ENCODE results near the gene BRSK2. TPM values are rescaled to one million over a fixed set of nuclear protein-coding genes. Genes with fewer than 3 reads are reported as not detected.

Gene BRSK2
- total RNA-seq, 3 donors from 2014 or later (not counting 1 experiment from before 2014, with no cell fraction given) = 0.11 to 0.14 TPM; not detected in 1

DNA sequence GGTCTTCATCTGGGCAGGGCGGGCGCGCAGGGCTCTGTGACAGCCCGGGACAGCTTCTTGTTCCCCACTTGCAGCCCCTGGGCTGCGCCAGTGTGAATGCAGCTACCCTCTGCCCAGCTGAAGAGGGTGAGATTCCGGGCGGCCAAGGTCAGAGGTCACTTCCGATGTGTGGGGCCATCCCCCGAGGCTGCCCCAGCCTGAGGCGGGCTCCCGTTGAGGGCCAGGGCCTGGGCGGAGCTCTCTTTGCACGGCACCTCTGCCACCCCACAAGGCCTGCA lies 72.9 kb downstream of the BRSK2 start:
- Mint-ChIP-seq H3K4me1 (peaks cover 8 to 16% of the 10 kb centered on the region in 2 donors), H3K27me3 (ENCODE audit: low read depth in 2 of 2) (no peaks in the 10 kb centered on the region), H3K9me3 (no peaks in the 10 kb centered on the region), H3K4me3 (no peak overlapping the region), H3K36me3 (no peaks in the 10 kb centered on the region), H3K27ac (no peak overlapping the region)
- ATAC-seq = no peak
- H3K27me3 ChIP-seq (ENCODE audit: control insufficient read depth, insufficient read depth, low read length) = no peaks in the 10 kb centered on the region
- TF ChIP-seq, protein P1, sequence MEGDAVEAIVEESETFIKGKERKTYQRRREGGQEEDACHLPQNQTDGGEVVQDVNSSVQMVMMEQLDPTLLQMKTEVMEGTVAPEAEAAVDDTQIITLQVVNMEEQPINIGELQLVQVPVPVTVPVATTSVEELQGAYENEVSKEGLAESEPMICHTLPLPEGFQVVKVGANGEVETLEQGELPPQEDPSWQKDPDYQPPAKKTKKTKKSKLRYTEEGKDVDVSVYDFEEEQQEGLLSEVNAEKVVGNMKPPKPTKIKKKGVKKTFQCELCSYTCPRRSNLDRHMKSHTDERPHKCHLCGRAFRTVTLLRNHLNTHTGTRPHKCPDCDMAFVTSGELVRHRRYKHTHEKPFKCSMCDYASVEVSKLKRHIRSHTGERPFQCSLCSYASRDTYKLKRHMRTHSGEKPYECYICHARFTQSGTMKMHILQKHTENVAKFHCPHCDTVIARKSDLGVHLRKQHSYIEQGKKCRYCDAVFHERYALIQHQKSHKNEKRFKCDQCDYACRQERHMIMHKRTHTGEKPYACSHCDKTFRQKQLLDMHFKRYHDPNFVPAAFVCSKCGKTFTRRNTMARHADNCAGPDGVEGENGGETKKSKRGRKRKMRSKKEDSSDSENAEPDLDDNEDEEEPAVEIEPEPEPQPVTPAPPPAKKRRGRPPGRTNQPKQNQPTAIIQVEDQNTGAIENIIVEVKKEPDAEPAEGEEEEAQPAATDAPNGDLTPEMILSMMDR (IDR thresholded peaks at IDR 0.05) = no peak
- H3K36me3 ChIP-seq (ENCODE audit: control insufficient read depth, insufficient read depth, low read length) = no peaks in the 10 kb centered on the region
- WGBS (ENCODE audit: insufficient coverage) = 96% methylated on average over 13 of the region's 13 CpGs
- H3K4me3 ChIP-seq (ENCODE audit: low read length) = no peak overlapping the region
- intact Hi-C loops (cut with micrococcal nuclease) = no loop called here
- H3K27ac ChIP-seq (ENCODE audit: low read length) = no peak overlapping the region
- DNase-seq = no peak
- H3K4me1 ChIP-seq (ENCODE audit: control insufficient read depth, insufficient read depth, low read length) = no peaks in the 10 kb centered on the region
- no peaks in the 10 kb centered on the region for H3K9me3 ChIP-seq (ENCODE audit: control insufficient read depth, insufficient read depth, low read length)

DNA sequence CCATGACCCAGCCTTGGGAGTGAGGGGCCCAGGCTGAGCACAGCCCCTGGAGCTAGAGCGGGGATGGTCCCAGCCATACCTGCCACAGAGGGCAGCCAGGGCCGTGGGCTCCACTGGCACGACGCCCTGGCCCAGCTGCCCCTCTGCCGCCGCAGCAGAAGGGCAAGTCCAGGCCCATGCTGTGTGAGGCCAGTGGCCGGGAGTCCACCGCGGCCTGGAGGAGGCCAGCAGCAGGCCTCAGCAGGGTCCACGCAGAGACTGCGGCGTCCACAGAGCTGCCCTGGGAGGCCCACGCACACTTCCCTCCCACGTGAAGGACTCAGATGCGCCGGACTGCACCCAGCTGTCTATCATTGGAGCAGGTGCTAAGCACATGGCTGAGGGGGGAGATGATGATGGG lies 73.3 kb downstream of the BRSK2 start:
- Mint-ChIP-seq H3K27ac (no peak overlapping the region), H3K36me3 (no peaks in the 10 kb centered on the region), H3K4me1 (peaks cover 8 to 16% of the 10 kb centered on the region in 2 donors), H3K4me3 (no peak overlapping the region), H3K27me3 (ENCODE audit: low read depth in 2 of 2) (no peaks in the 10 kb centered on the region), H3K9me3 (no peaks in the 10 kb centered on the region)
- no peaks in the 10 kb centered on the region for H3K4me1 ChIP-seq (ENCODE audit: control insufficient read depth, insufficient read depth, low read length)
- no peaks in the 10 kb centered on the region for H3K27me3 ChIP-seq (ENCODE audit: control insufficient read depth, insufficient read depth, low read length)
- no peaks in the 10 kb centered on the region for H3K9me3 ChIP-seq (ENCODE audit: control insufficient read depth, insufficient read depth, low read length)
- TF ChIP-seq, protein P1 (IDR thresholded peaks at IDR 0.05) = no peak
- WGBS (ENCODE audit: insufficient coverage) = 98% methylated on average over 16 of the region's 16 CpGs
- DNase-seq (no peak), ATAC-seq (no peak)
- H3K27ac ChIP-seq (ENCODE audit: low read length) = no peak overlapping the region
- no peaks in the 10 kb centered on the region for H3K36me3 ChIP-seq (ENCODE audit: control insufficient read depth, insufficient read depth, low read length)
- no peak overlapping the region for H3K4me3 ChIP-seq (ENCODE audit: low read length)
- intact Hi-C loops (cut with micrococcal nuclease) = no loop called here

DNA sequence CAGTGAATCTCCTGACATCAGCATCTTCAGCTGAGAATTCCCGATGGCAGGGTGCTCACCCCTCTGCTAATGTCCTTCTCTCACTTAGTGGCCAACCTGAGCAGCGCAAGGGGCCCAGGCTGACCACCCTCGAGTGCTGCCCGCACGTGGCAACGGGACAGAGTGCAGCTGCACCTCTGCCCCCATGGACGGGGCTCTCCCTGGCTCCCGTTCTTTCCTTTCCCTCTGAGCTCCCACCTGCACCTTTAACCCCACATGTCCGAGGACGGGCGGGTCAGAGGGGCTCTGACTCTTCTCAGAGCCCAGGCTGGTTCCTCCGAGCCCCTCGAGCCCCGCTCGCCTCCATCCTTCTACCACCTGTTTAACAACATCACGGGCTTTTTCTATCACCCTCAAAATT lies 77.0 kb downstream of the BRSK2 start:
- DNase-seq (no peak), ATAC-seq (no peak)
- Mint-ChIP-seq H3K27me3 (ENCODE audit: low read depth in 2 of 2) (no peaks in the 10 kb centered on the region), H3K9me3 (no peaks in the 10 kb centered on the region), H3K4me3 (no peak overlapping the region), H3K36me3 (no peaks in the 10 kb centered on the region), H3K4me1 (peaks cover 8 to 16% of the 10 kb centered on the region in 2 donors), H3K27ac (peak overlapping the region; percentile 44)
- peaks cover 31% of the 10 kb centered on the region for H3K36me3 ChIP-seq (ENCODE audit: control insufficient read depth, insufficient read depth, low read length)
- H3K27ac ChIP-seq (ENCODE audit: low read length) = no peak overlapping the region
- no peaks in the 10 kb centered on the region for H3K27me3 ChIP-seq (ENCODE audit: control insufficient read depth, insufficient read depth, low read length)
- intact Hi-C loops (cut with micrococcal nuclease) = no loop called here
- no peaks in the 10 kb centered on the region for H3K9me3 ChIP-seq (ENCODE audit: control insufficient read depth, insufficient read depth, low read length)
- 95% methylated on average over 16 of the region's 16 CpGs for WGBS (ENCODE audit: insufficient coverage)
- H3K4me1 ChIP-seq (ENCODE audit: control insufficient read depth, insufficient read depth, low read length) = no peaks in the 10 kb centered on the region
- TF ChIP-seq, protein P1 (IDR thresholded peaks at IDR 0.05) = no peak
- H3K4me3 ChIP-seq (ENCODE audit: low read length) = no peak overlapping the region

DNA sequence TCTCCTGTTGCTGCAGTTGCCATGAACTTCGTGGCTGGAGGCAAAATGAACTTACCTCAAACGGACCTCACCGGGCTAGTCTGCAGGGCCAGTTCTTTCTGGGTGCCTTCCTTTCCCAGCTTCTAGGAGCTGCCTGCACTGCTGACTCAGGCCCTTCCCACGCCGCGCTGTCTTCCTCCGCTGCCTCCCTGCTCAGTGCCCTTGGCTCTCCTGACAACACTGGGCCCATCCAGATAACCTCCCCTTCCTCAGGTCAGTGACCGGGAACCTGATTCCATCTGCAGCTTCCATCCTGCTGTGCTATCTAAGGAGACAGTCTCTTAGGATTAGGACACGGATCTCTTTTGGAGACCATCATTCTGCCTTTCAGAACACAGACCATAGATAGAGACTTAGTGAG lies 77.5 kb downstream of the BRSK2 start:
- peaks cover 8 to 16% of the 10 kb centered on the region in 2 donors for H3K4me1 Mint-ChIP-seq
- H3K9me3 ChIP-seq (ENCODE audit: control insufficient read depth, insufficient read depth, low read length) = no peaks in the 10 kb centered on the region

More for the DNA sequence above, 77.5 kb downstream of the BRSK2 start:
- peak overlapping the region; percentile 44 for H3K27ac Mint-ChIP-seq
- no peaks in the 10 kb centered on the region for H3K27me3 ChIP-seq (ENCODE audit: control insufficient read depth, insufficient read depth, low read length)
- H3K9me3 Mint-ChIP-seq = no peaks in the 10 kb centered on the region
- no peak overlapping the region for H3K4me3 Mint-ChIP-seq
- WGBS (ENCODE audit: insufficient coverage) = 94% methylated on average over 9 of the region's 9 CpGs
- no peaks in the 10 kb centered on the region for H3K36me3 Mint-ChIP-seq
- DNase-seq (no peak), ATAC-seq (no peak)
- TF ChIP-seq, protein P1 (IDR thresholded peaks at IDR 0.05) = no peak
- intact Hi-C loops (cut with micrococcal nuclease) = no loop called here
- no peaks in the 10 kb centered on the region for H3K27me3 Mint-ChIP-seq (ENCODE audit: low read depth in 2 of 2)
- H3K4me1 ChIP-seq (ENCODE audit: control insufficient read depth, insufficient read depth, low read length) = no peaks in the 10 kb centered on the region
- no peak overlapping the region for H3K4me3 ChIP-seq (ENCODE audit: low read length)
- H3K36me3 ChIP-seq (ENCODE audit: control insufficient read depth, insufficient read depth, low read length) = peaks cover 31% of the 10 kb centered on the region
- no peak overlapping the region for H3K27ac ChIP-seq (ENCODE audit: low read length)

Data from natural killer cell (primary cell).